Measurements from ENCODE around the gene SMIM22. TPM values are rescaled to one million over a fixed set of nuclear protein-coding genes. Genes with fewer than 3 reads are reported as not detected.

The SMIM22 gene
- total RNA-seq, 1 donor from 2014 or later, result not detected

DNA sequence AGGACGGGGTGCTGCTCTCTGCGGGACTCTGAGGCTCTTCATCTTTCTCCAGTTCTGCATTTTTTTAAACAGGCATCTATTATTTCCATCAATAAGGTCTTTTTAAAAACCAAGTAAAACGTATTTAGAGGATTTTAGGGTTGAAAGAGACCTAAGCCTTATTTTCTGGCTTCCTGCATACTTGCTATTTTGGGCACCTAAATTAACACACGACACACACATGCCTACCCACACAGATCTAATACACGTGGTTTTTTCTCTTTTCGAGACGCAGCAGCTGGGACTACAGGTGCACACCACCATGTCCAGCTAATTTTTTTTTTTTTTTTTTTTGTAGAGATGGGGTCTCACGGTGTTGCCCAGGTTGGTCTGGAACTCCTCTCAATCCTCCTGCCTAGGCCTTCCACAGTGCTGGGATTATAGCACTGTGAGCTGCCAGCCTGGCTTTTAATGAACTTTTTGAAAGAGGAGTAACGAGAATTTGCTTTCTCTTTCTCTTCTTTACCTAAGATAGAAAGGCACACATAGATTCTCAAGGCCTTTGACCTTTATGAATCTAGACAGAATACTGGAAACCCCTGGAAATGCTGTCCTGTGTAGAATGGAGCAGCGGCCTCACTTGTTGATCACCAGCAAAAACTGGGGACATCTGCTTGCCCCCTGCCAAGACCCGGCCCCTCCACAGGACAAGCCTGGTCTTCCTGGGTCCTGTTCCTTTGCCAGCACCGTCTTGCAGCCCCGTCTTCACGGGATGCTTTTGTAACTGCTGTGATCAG is 47.1 kb upstream of the SMIM22 start:
- Histone ChIP-seq H3K4me1 (ENCODE audit: insufficient read depth, low read length) (no peaks in the 10 kb centered on the region), H2AFZ (ENCODE audit: low read depth, low read length) (no peak overlapping the region), H3K9ac (ENCODE audit: low read length) (no peak overlapping the region), H3K36me3 (ENCODE audit: insufficient read depth, low read length) (peaks cover 9% of the 10 kb centered on the region), H4K20me1 (ENCODE audit: insufficient read depth, low read length) (no peaks in the 10 kb centered on the region), H3K79me2 (ENCODE audit: insufficient read depth, low read length) (no peaks in the 10 kb centered on the region), H3K27ac (ENCODE audit: low read depth, low read length) (no peak overlapping the region), H3K27me3 (ENCODE audit: insufficient read depth, low read length) (no peaks in the 10 kb centered on the region), H3K4me2 (ENCODE audit: low read length) (no peak overlapping the region), H3K4me3 (ENCODE audit: insufficient read depth, low read depth, low read length) (no peak overlapping the region), H3K9me3 (ENCODE audit: insufficient read depth, low read depth, low read length) (no peaks in the 10 kb centered on the region)
- DNase-seq (ENCODE audit: low read depth) (no peak), FAIRE-seq (no peak)
- TF ChIP-seq, protein P1, sequence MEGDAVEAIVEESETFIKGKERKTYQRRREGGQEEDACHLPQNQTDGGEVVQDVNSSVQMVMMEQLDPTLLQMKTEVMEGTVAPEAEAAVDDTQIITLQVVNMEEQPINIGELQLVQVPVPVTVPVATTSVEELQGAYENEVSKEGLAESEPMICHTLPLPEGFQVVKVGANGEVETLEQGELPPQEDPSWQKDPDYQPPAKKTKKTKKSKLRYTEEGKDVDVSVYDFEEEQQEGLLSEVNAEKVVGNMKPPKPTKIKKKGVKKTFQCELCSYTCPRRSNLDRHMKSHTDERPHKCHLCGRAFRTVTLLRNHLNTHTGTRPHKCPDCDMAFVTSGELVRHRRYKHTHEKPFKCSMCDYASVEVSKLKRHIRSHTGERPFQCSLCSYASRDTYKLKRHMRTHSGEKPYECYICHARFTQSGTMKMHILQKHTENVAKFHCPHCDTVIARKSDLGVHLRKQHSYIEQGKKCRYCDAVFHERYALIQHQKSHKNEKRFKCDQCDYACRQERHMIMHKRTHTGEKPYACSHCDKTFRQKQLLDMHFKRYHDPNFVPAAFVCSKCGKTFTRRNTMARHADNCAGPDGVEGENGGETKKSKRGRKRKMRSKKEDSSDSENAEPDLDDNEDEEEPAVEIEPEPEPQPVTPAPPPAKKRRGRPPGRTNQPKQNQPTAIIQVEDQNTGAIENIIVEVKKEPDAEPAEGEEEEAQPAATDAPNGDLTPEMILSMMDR (IDR thresholded peaks at IDR 0.05; ENCODE audit: insufficient read depth, low read depth, low read length), result no peak
- no peak for TF ChIP-seq EZH2 (IDR thresholded peaks at IDR 0.05; ENCODE audit: insufficient read depth, low read length)
- no peaks in the 10 kb centered on the region for H3K27me3 Mint-ChIP-seq (ENCODE audit: low read depth, unreplicated experiment)
- peaks cover 2% of the 10 kb centered on the region for H3K36me3 Mint-ChIP-seq (ENCODE audit: low read depth, unreplicated experiment)
- H3K27ac Mint-ChIP-seq (ENCODE audit: unreplicated experiment), result no peak overlapping the region
- H3K4me3 Mint-ChIP-seq (ENCODE audit: unreplicated experiment), result no peak overlapping the region
- no peaks in the 10 kb centered on the region for H3K4me1 Mint-ChIP-seq (ENCODE audit: low read depth, unreplicated experiment)
- H3K9me3 Mint-ChIP-seq (ENCODE audit: unreplicated experiment), result no peaks in the 10 kb centered on the region

DNA sequence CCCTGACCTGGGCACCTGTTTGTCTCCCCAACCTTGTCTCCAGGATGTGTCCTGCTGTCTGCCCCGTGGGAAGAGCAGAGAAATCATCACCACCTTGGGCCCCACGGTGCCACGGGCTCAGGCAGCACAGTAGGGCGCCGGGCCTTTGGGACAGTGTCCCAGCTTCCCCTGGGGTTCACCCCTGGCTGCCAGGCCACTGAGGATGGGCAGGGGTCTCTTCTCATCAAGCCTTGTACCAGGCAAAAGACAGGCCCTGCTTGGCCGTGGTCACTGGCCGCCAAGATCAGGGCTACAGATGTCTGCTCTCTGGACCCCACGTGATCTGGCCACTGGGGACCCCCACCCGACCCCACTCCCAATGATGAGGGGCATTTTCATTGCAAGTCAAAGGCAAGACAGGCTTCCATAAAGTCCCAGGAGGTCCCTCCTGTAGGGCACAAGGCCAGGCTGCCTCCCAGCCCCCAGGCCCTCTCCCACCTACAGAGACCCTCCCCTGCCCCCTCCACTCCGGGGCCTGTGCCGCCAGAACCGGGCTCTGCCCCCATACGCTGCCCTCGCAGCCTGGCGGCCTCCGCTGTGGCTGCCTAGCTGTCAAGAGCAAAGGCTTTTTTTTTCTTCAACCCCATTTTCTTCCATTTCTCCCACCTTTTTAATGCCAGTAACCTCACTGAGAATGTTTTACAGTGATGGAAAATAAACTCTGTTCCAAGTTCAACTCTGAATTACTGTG is 46.3 kb upstream of the SMIM22 start:
- Histone ChIP-seq H3K36me3 (ENCODE audit: insufficient read depth, low read length) (peaks cover 9% of the 10 kb centered on the region), H4K20me1 (ENCODE audit: insufficient read depth, low read length) (peaks cover 5% of the 10 kb centered on the region), H3K4me2 (ENCODE audit: low read length) (no peak overlapping the region), H3K9me3 (ENCODE audit: insufficient read depth, low read depth, low read length) (no peaks in the 10 kb centered on the region), H2AFZ (ENCODE audit: low read depth, low read length) (no peak overlapping the region), H3K27ac (ENCODE audit: low read depth, low read length) (no peak overlapping the region), H3K79me2 (ENCODE audit: insufficient read depth, low read length) (no peaks in the 10 kb centered on the region), H3K9ac (ENCODE audit: low read length) (no peak overlapping the region), H3K4me3 (ENCODE audit: insufficient read depth, low read depth, low read length) (no peak overlapping the region), H3K4me1 (ENCODE audit: insufficient read depth, low read length) (no peaks in the 10 kb centered on the region), H3K27me3 (ENCODE audit: insufficient read depth, low read length) (no peaks in the 10 kb centered on the region)
- FAIRE-seq (no peak), DNase-seq (ENCODE audit: low read depth) (no peak)
- H3K36me3 Mint-ChIP-seq (ENCODE audit: low read depth, unreplicated experiment), result peaks cover 5% of the 10 kb centered on the region
- no peak overlapping the region for H3K4me3 Mint-ChIP-seq (ENCODE audit: unreplicated experiment)
- no peaks in the 10 kb centered on the region for H3K4me1 Mint-ChIP-seq (ENCODE audit: low read depth, unreplicated experiment)
- no peak for TF ChIP-seq EZH2 (IDR thresholded peaks at IDR 0.05; ENCODE audit: insufficient read depth, low read length)
- TF ChIP-seq, protein P1 (IDR thresholded peaks at IDR 0.05; ENCODE audit: insufficient read depth, low read depth, low read length), result no peak
- H3K9me3 Mint-ChIP-seq (ENCODE audit: unreplicated experiment), result no peaks in the 10 kb centered on the region
- no peaks in the 10 kb centered on the region for H3K27me3 Mint-ChIP-seq (ENCODE audit: low read depth, unreplicated experiment)
- no peak overlapping the region for H3K27ac Mint-ChIP-seq (ENCODE audit: unreplicated experiment)
